ENCODE results near the gene DEPDC5.

GRCh38 chr22:31937341-31937740, 183.5 kb downstream of the DEPDC5 start:
- TF ChIP-seq POLR2A (IDR thresholded peaks at IDR 0.05) (no peak), CTCF (IDR thresholded peaks at IDR 0.05) (no peak)
